Kidney (tissue), 14 donors: ENCODE results near the gene TPM4. TPM values are rescaled to one million over a fixed set of nuclear protein-coding genes. Genes with fewer than 3 reads are reported as not detected.

Experiments
- DNase-seq, 5 donors: peaks; one replicate each; pipeline ENCODE4 v3.0.0-alpha.2; 2013 to 2020
- FAIRE-seq: peaks from 2 replicates; lab custom pipeline; 2012; peaks lifted over from hg19 to GRCh38; lab: Jason Lieb, UNC
- H3K27ac ChIP-seq, 2 donors: one replicate each; pipeline ENCODE4 v1.7.0; 2013; ENCODE audit warnings: low read depth in 2 of 2, low read length in 2 of 2, inconsistent platforms in 1 of 2
- H3K27me3 ChIP-seq: one replicate; pipeline ENCODE4 v1.7.1; 2013; ENCODE audit warnings: low read length, inconsistent platforms; ENCODE audit not compliant: control insufficient read depth, insufficient read depth
- H3K36me3 ChIP-seq, 3 donors: one replicate each; pipeline versions ENCODE4 v1.7.0 to v1.7.1; 2013; ENCODE audit warnings: low read length in 3 of 3, control low read depth in 1 of 3, inconsistent platforms in 1 of 3; ENCODE audit not compliant: insufficient read depth in 3 of 3, control insufficient read depth in 2 of 3
- H3K4me1 ChIP-seq, 3 donors: one replicate each; pipeline versions ENCODE4 v1.7.0 to v1.7.1; 2013; ENCODE audit warnings: low read length in 3 of 3, inconsistent platforms in 1 of 3, low read depth in 1 of 3; ENCODE audit not compliant: control insufficient read depth in 2 of 3, insufficient read depth in 2 of 3
- H3K4me3 ChIP-seq, 3 donors: one replicate each; pipeline versions ENCODE4 v1.7.0 to v1.8.1; 2013; ENCODE audit warnings: low read length in 3 of 3, control low read depth in 1 of 3, inconsistent platforms in 1 of 3
- H3K9ac ChIP-seq, 3 donors: one replicate each; pipeline versions ENCODE4 v1.7.0 to v1.7.1; 2013; ENCODE audit warnings: low read length in 3 of 3, control low read depth in 1 of 3, inconsistent platforms in 1 of 3
- H3K9me3 ChIP-seq, 3 donors: one replicate each; pipeline versions ENCODE4 v1.7.0 to v1.7.1; 2013; ENCODE audit warnings: low read length in 3 of 3, control low read depth in 1 of 3, inconsistent platforms in 1 of 3; ENCODE audit not compliant: control insufficient read depth in 2 of 3, insufficient read depth in 1 of 3
- CTCF ChIP-seq: IDR thresholded peaks from 3 replicates; pipeline ENCODE4 v1.5.1; 2012; ENCODE audit warnings: mild to moderate bottlenecking, moderate library complexity, borderline replicate concordance; ENCODE audit not compliant: insufficient read depth; ENCODE audit errors: extremely low read depth
- intact Hi-C: fragments of 100-400 bp; cut with DNase I; formaldehyde crosslinking; loops from one replicate; pipeline ENCODE4 v1.11.1; 2022
- polyA plus RNA-seq: library from polyadenylated mRNA; stranded (reverse); fragments of 350-450 nt; fragmentation: Illumina TruSeq; extraction: RNeasy Lipid Tissue Mini Kit (QIAGEN cat#74804); gene quantifications from one replicate; pipeline ENCODE4 v1.2.3, GENCODE V29; 2014; ENCODE audit warnings: low read depth, low replicate concordance; ENCODE audit not compliant: insufficient read depth
- total RNA-seq: library from RNA; stranded (reverse); fragmentation: NEBNext Ultra II Directional; extraction: Animal tissue kit (Norgen Biotek cat#: 25700); gene quantifications from one replicate; pipeline ENCODE4 v1.2.1, GENCODE V29; 2021
- donor health status: control.
- donor health status: control.
- donor health status: control.
- donor health status: control.
- donor health status: control.
- donor health status: DM: yes; HTN: yes; CAD: no.
- donor health status: Normal renal cell carcinoma (clear cell type).

Gene TPM4
- total and polyA plus RNA-seq, 2 donors from 2014 or later, result 132 to 273 TPM

DNA sequence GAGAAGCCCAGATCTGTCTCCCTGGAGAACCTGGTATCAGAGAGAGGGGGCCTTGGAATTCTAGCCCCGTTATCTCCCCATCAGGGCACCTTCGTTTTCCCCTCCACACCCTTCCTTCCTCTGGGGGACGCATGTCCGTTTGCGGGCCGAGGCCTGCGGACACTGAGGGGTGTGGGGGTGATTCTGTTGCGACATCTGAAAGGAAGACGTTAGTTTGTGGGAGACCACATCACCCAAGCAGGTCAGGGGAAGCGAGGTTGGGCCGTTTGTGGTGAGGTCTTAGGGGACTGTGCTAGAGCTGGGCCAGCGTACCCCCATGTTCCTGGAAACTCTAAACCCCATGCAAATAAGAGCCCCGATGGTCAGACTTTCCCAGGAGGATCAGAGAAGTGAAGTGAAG lies 63.5 kb downstream of the TPM4 start:
- Histone ChIP-seq H3K9me3 (no peaks in the 10 kb centered on the region), H3K27ac (no peak overlapping the region), H3K9ac (no peak overlapping the region), H3K4me3 (no peak overlapping the region), H3K27me3 (no peaks in the 10 kb centered on the region), H3K4me1 (no peaks in the 10 kb centered on the region), H3K36me3 (no peaks in the 10 kb centered on the region)
- no peak for TF ChIP-seq CTCF
- FAIRE-seq (no peak), DNase-seq (no peak)
- intact Hi-C loops, result no loop called here

GRCh38 chr19:16141043-16141442 lies 64.7 kb downstream of the TPM4 start:
- no peak for TF ChIP-seq CTCF
- Histone ChIP-seq H3K4me3 (no peak overlapping the region), H3K36me3 (no peaks in the 10 kb centered on the region), H3K4me1 (no peaks in the 10 kb centered on the region), H3K9me3 (no peaks in the 10 kb centered on the region), H3K9ac (no peak overlapping the region), H3K27ac (no peak overlapping the region), H3K27me3 (no peaks in the 10 kb centered on the region)
- FAIRE-seq, result no peak
- intact Hi-C loops, result no loop called here
- no peak for DNase-seq

- intact Hi-C loops, result no loop called here
- no peaks in the 10 kb centered on the region for H3K36me3 ChIP-seq
- no peak overlapping the region for H3K27ac ChIP-seq
- H3K9ac ChIP-seq, result no peak overlapping the region
- no peaks in the 10 kb centered on the region for H3K27me3 ChIP-seq
- H3K9me3 ChIP-seq, result no peaks in the 10 kb centered on the region
- no peak overlapping the region for H3K4me3 ChIP-seq
- TF ChIP-seq CTCF, result no peak
- DNase-seq, result no peak
- no peaks in the 10 kb centered on the region for H3K4me1 ChIP-seq
- no peak for FAIRE-seq
Measured at GRCh38 chr19:16142032-16142580, 65.8 kb downstream of the TPM4 start.
